ENCODE data around the gene WDFY2.

WDFY2 gene

GRCh38 chr13:51761643-51762350 lies 177.5 kb downstream of the WDFY2 start:
- no peak for DNase-seq (ENCODE audit: low read depth, low spot score)
- TF ChIP-seq, protein P1, sequence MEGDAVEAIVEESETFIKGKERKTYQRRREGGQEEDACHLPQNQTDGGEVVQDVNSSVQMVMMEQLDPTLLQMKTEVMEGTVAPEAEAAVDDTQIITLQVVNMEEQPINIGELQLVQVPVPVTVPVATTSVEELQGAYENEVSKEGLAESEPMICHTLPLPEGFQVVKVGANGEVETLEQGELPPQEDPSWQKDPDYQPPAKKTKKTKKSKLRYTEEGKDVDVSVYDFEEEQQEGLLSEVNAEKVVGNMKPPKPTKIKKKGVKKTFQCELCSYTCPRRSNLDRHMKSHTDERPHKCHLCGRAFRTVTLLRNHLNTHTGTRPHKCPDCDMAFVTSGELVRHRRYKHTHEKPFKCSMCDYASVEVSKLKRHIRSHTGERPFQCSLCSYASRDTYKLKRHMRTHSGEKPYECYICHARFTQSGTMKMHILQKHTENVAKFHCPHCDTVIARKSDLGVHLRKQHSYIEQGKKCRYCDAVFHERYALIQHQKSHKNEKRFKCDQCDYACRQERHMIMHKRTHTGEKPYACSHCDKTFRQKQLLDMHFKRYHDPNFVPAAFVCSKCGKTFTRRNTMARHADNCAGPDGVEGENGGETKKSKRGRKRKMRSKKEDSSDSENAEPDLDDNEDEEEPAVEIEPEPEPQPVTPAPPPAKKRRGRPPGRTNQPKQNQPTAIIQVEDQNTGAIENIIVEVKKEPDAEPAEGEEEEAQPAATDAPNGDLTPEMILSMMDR (IDR thresholded peaks at IDR 0.05; ENCODE audit: low read depth, low read length), result no peak
- in situ Hi-C loops (cut with HindIII; ENCODE audit: low sequenced_read_pairs), result no loop called here
- no peak overlapping the region for H3K4me3 ChIP-seq (ENCODE audit: low read depth, low read length)

GRCh38 chr13:51763486-51763885 lies 179.2 kb downstream of the WDFY2 start:
- DNase-seq (ENCODE audit: low read depth, low spot score), result no peak
- in situ Hi-C loops (cut with HindIII; ENCODE audit: low sequenced_read_pairs), result no loop called here
- no peak overlapping the region for H3K4me3 ChIP-seq (ENCODE audit: low read depth, low read length)
- TF ChIP-seq, protein P1 (IDR thresholded peaks at IDR 0.05; ENCODE audit: low read depth, low read length), result no peak

DNA sequence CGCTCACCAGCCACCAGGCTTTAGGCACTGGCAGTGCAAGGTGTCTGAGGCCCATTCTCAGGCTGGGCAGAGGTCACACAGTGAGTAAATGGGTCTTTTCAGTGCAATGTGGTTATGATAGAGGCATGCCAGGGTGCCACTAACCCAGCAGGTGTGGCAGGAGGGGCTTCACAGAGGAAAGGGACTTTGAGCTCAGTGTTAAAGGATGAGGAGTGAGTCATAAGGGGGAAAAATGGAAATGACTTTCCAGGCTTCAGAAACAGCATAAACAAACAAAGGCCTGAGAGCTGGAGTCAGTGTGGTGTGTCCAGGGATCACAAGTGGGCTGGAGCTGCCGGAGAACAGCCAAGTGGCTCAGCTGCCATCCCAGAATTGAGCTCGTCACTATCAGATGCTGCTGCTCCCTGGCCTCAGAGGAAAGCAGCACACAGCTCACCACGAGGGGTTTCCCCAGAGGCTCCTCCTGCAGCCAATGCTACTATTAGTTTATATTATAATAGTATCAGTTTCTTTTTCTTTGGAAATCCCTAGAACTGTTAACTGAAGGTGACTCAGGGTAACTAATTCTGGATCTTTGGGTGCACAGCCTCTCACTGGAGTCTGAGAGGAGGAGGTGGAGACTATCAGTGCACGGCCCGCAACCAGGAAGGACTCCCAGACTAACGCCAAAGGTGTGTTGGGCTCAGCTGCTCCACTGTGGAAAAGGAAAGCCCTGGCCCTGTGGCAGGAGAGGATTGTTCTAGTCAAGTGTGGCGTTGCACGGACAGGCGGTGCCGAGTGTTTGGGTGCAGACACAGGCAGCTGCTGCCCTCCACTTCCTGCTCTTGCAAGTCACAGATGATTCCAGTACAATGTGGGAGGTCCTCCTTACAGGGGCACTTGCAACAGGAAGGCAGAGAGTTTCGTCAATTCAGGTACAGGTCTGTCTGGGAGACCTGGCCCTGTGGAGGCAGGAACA lies 180.2 kb downstream of the WDFY2 start:
- TF ChIP-seq, protein P1 (IDR thresholded peaks at IDR 0.05; ENCODE audit: low read depth, low read length), result no peak
- in situ Hi-C loops (cut with HindIII; ENCODE audit: low sequenced_read_pairs), result no loop called here
- DNase-seq (ENCODE audit: low read depth, low spot score), result peak; percentile 74
- no peak overlapping the region for H3K4me3 ChIP-seq (ENCODE audit: low read depth, low read length)

- in situ Hi-C loops (cut with HindIII; ENCODE audit: low sequenced_read_pairs), result no loop called here
- no peak overlapping the region for H3K4me3 ChIP-seq (ENCODE audit: low read depth, low read length)
- TF ChIP-seq, protein P1 (IDR thresholded peaks at IDR 0.05; ENCODE audit: low read depth, low read length), result no peak
- no peak for DNase-seq (ENCODE audit: low read depth, low spot score)
These were observed 180.9 kb downstream of the WDFY2 start for GRCh38 chr13:51765142-51765515.

GRCh38 chr13:51767100-51767499 lies 182.8 kb downstream of the WDFY2 start:
- DNase-seq (ENCODE audit: low read depth, low spot score), result no peak
- TF ChIP-seq, protein P1 (IDR thresholded peaks at IDR 0.05; ENCODE audit: low read depth, low read length), result peak; percentile 13
- in situ Hi-C loops (cut with HindIII; ENCODE audit: low sequenced_read_pairs), result no loop called here
- no peak overlapping the region for H3K4me3 ChIP-seq (ENCODE audit: low read depth, low read length)

GRCh38 chr13:51768378-51768921 lies 184.2 kb downstream of the WDFY2 start:
- H3K4me3 ChIP-seq (ENCODE audit: low read depth, low read length), result no peak overlapping the region
- TF ChIP-seq, protein P1 (IDR thresholded peaks at IDR 0.05; ENCODE audit: low read depth, low read length), result peak; percentile 7
- in situ Hi-C loops (cut with HindIII; ENCODE audit: low sequenced_read_pairs), result no loop called here
- no peak for DNase-seq (ENCODE audit: low read depth, low spot score)
